HG02642 (cell line): ENCODE measurements around the gene SLC66A2.

Experiments used
- ATAC-seq: cut with Tn5 transposase; IDR thresholded peaks from one replicate; pipeline ENCODE4 v1.9.1; 2021; ENCODE audit warnings: mild to moderate bottlenecking; ENCODE audit not compliant: unreplicated experiment, poor library complexity

Gene SLC66A2

DNA sequence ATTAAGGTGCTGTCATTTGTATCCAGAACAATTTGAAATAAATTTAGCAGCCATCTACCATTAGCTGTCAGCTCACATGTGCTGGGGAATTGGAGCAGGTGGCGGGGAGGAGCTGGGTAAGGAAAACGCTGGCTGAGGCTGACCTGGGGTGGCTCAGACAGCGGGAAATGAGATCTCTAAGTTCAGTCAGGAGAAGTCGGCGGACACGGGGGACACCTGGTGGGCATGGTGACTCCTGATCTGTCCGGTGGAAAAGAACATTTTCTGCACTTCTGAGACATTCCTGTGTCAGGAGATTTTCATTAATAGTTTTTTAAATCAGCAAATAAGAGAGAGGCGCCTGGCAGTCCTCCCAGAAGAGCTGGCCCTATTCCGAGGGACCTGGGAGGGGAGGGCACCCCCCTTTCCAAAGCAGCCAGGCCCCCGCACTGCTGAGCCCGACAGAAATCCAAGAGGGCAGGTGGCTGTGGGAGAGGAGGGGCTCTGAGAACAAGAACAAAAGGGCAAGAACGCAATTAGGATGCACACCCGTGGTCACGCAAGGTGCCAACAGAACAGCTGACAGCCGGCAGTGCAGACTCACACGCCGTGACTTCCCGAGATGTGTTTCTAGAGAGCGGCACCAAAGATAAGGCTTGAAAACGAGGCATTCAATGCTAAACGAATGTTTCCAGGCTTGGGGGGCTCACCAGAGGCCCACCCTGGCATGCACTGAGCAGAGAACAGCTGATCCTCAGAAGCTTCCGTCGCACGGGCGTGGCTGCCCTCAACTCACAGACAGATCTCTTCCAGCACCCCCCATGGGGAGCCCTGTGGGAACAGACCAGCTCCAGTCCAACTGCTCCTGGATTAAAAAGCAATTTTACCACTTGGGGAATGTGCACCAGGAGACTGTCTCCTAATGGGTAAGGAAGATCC, 26.4 kb downstream of the SLC66A2 start:
- ATAC-seq, result no peak

- ATAC-seq, result no peak
Observed at GRCh38 chr18:79923896-79924585, 27.4 kb downstream of the SLC66A2 start.

GRCh38 chr18:79922971-79923411, 28.5 kb downstream of the SLC66A2 start:
- no peak for ATAC-seq

GRCh38 chr18:79921984-79922965, 29.2 kb downstream of the SLC66A2 start:
- no peak for ATAC-seq

DNA sequence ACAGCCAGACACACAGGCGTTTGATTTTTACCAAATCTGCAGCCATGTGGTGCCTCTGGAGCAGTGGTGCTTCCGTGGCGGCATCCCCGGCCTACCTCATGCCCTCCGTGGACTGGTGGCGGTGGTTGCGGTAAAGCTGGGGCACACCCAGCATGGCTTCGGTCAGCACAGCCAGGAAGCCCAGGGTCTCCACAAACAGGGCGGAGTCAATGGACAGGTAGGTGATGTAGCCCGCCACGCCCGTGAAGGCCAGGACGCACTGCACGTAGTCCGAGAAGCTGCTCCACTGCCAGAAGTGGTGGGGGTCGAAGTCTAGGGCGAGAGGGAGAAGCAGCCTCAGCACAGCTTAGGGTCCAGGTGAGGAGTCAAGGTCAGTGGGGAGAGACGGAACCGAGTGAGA, 32.4 kb downstream of the SLC66A2 start:
- ATAC-seq, result no peak

- no peak for ATAC-seq
Observed at GRCh38 chr18:79918615-79919011, 32.8 kb downstream of the SLC66A2 start.

DNA sequence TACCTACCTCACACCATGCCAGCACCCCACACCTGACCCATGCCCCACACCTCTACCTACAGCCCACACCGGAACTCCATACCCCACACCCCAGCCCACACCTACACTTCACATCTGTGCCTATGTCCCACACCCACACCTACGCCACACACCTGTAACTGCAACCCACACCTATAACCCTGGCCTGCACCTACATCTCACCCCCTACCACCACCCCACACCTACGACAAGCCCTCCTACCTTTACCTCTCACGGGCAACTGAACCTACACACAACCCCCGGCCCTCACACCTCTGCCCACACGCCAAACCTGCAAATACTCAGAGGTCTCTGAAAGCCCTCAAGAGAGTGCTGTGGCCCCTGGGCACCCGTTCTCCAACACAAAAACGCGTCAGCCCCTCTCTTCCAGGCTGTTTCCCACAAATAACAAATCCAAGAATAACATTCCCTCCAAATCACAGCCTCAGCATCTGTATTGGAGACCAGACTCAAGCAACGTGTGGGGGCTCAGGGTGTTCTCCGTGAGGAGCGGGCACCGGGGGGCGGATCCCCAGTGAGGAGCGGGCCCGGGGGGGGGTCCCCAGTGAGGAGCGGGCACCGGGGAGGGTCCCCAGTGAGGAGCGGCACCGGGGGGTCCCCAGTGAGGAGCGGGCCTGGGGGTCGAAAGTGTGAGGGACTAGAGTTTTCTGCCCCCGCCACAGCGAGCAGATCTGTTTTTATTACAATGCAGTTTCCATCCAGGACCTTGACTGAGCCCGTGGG, 33.4 kb downstream of the SLC66A2 start:
- ATAC-seq, result no peak

DNA sequence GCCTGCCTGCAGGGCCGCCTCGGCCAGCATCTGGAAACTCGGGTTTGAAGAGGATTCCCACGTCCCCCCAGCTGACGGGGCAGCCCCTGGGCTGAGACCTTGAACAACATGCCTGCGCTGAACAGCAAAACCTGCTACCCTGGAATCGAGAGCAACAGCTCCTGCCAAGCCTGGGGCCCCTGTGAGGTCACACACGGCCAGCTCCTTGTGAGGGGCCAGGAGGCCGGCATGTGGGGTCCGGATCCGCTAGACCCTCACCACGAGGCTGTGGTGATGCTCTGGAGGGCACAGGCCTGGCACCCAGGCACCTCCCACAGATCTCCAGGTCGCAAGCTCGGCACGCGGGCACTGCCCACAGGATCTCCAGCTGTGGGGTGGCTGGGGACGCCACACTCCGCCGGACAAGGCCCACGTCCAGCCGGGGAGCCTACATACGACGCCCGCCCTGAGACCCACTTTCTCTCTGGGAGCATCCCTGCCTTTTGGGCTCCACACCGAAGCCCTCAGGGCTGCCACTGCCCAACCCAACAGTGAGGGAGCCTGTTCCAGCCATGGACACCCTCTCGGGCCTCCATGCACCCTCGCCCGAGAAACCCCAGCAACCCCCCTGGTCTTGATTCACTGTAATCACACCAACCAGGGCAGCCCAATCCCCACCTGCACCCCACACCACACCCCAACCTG, 34.1 kb downstream of the SLC66A2 start:
- no peak for ATAC-seq

GRCh38 chr18:79916546-79917168, 34.8 kb downstream of the SLC66A2 start:
- no peak for ATAC-seq

- ATAC-seq, result no peak
Observed at GRCh38 chr18:79916128-79916494, 35.3 kb downstream of the SLC66A2 start.

DNA sequence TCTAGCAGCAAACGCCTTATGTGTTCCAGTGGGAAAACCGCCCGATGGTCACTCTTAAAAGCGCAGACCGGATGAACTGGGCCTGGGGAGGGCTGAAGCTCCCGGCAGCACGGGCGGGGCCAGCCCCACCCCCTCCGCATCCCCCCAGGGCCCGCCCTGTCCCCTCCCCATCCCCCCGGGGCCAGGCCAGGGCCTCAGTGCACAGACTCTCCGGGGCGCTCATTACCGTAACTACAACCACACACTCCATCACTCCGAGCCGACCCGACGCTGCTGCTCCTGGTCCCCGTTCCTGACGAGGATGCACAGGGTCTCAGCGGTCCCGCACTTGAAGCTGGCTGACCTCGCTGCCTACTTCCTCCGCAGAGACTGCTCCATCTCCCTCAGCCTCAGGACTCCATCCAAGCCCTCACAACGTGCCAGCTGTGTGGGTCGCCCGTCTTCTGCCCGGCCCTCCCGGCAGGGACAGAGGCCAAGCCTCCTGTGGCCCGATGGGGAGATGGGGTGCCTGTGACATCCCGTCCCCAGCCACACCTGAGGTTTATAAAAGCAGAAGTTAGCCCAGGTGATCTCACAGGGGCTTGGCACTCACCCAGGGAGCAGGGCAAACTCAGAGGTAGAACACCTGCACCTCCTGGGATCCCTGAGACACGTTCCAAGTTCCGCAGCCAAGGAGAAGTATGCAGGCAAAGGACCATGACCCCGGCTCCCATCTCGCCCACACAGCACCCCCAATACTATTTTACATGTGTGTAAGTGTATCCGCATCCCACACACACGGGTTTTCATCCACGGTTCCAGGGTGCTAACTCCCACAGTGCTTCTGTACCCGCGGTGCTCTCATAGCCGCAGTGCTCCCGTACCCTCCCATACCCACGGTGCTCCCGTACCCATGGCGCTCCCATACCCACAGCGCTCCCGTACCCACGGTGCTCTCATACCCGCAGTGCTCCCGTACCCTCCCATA, 36.0 kb downstream of the SLC66A2 start:
- no peak for ATAC-seq

DNA sequence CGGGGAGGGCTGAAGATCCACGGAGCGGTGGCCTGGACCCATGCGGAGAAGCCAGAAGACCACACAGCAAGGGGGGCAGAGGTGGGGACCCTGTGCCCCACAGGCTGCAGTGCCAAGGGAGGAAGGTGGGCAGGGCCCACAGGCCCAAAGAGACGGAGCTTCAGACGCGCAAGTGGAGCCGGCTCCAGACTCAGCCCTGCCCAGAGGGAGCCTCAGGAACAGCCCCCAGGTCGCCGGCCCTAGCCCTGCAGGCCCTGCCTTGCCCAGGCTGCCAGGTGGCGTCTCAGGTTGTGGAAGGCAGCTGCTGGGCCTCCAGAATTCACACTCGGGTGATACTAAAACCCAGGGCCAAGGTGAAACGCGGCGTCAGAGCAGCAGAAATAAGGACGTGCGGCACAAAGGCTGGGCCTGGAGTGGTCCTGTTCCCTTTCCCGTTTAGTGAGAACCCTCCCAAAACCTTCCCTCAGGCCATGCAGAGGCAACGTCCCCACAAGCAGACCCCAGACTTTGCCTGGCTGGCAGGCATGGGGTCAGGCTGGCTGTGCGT, 36.8 kb downstream of the SLC66A2 start:
- ATAC-seq, result no peak

- no peak for ATAC-seq
Observed at GRCh38 chr18:79912994-79913831, 38.2 kb downstream of the SLC66A2 start.

DNA sequence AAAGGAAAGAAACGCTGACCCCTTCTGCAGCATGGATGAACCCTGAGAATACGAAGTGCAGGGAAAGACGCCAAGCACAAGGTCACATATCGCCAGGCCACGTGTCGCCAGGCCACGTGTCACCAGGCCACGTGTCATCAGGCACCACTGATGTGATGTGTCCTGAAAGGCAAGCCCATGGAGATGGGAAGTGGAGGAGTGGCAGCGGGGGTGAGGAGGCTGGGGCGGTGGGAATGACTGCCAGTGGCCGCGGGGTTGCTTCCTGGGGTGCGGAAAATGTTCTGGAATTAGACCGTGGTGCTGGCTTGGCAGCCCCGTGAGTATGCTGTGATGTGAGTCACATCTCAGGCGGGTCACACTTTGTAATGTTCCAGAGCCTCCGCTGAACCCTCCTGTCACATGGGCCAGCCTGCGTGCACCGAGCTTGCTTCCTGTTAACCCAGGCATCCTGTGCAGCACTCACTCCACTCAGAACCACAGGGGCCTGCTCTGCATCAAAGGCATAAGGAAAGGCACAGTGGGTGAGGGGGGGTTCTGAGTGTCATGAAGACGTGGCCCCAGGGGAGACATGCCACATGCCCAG, 39.0 kb downstream of the SLC66A2 start:
- no peak for ATAC-seq

- no peak for ATAC-seq
Observed at GRCh38 chr18:79911344-79912270, 39.8 kb downstream of the SLC66A2 start.
